NCI-H526 treated with DMSO at 0.1 percent for 48 hours (cell line): Measurements from ENCODE around the gene SBK1.
"Not testable (repeated sequence)": the region's sequence is repeated elsewhere in the genome, so short reads cannot be mapped to it uniquely, and the experiment has no call there.

Experiments used
- DNase-seq: peaks from one replicate; lab custom pipeline; 2025; lab: John Stamatoyannopoulos, UW

SBK1 gene

DNA sequence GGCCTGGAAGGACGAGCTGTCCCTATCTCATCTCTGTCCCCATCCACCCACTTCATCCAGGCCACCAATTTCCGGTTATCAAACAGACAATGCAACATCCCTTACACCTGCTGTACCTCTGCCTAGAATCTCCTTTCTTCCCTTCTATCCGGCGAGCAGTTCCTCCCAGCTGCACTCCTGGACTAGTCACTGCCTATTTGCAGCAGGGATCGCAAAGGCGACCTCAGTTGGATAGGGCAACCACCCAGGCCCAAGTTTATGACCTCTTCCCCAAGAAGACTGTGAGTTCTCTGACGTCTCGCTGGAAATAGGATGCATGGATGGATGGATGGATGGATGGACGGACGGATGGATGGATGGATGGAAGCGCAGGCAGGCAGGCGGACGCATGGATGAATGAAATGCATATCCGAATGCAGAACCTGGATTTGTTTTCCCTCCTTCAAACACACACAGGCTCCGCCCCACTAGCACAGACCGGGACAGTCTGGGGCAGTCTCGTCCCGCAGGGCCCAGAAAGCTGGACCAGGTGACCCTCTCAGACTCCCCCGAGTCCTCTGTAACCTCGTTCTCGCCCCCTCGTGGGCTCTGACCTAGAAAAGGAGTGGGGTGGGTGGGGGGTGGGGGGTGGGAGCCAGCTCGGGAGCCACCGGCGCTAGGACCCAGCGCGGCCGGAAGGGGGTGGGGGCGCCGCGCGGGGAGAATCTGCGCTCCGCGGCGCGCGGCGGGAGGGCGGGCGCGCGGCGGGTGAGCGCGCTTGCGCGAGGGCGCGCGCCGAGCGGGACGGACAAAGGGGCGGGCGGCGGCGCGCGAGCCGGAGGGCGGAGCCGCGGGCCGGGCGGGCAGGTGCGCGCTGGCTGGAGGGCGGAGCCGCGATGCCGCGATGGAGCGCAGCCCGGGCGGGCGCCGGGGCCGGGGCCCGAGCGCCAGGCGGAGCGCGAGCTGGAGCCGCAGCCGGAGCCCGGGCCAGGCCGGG, at the start of gene SBK1:
SBK1 (plus strand) TSS at position 875 of the 976 bp plus-strand sequence. CDS start 24,867 bp downstream, outside the sequence.
- DNase-seq = peak; percentile 66

DNA sequence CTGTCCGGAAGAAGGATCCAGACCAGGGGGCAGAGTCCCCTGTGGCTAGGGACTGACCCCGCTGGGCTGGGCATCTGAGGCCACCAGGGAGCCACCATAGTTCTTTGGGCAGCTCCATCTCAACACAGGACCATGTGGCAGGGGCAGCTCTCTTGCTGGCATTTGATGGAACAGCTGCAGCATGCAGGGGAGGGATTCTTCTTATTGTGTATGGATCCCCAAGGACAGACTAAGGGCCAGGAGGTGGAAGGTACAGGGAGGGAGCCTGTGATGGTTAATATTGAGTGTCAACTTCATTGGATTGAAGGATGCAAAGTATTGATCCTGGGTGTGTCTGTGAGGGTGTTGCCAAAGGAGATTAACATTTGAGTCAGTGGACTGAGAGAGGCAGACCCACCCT, 42.8 kb upstream of the SBK1 start:
- DNase-seq = not testable (repeated sequence)

DNA sequence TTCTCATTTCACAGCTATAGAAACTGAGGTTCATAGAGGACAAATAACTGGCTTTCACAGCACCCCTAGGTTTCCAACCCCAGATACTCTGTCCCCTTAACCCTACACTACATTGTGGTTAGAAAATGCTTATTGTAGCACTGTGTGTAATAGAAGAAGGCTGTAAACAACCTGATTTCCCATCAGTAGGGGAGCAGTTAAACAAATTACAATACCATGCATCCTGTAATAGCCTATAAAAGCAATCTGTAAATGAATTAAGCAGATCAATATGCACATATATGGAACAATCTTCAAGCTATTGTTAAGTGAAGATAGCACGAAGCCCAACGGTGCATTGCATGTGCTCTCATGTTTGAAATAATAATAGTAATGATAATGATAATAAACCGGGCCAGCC, 41.3 kb upstream of the SBK1 start:
- no peak for DNase-seq

DNA sequence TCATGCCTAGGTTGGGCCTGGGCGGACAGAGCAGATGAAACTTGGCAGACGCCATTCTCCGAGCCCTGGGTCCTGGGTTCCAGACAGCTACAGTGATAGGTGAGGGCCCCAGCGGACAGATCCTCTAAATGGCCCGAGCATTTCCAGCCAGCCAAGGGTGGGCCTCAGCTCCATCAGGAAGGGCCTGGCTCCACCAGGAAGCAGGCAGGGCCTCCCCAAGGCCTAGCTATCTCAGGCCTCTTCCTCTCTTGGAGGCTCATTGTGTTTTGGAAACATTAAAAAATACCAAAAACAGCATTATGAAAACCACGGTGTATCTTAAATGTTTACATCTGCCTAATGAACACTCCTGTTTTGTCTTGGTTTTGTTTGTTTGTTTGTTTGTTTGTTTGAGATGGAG, 38.2 kb upstream of the SBK1 start:
- no peak for DNase-seq

DNA sequence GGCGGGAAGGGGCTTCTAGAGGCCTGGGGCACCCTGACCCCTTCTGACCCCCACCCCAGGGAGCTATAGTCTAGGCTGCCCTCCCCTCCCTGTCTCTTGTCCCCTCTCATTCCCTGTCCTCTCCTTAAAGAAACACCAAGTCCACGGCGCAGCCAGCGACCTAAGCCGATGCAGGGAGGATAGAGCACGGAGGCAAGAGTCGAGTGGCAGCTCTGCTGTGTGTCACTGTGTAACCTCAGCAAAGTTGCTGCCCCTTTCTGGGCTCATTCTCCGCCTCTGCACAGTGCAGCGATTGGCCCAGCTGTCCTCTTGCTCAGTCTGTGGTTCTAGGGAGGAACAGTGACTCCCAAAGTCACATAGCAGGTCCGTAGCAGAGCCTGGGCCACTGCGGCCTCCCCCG, 36.5 kb upstream of the SBK1 start:
- DNase-seq = no peak

DNA sequence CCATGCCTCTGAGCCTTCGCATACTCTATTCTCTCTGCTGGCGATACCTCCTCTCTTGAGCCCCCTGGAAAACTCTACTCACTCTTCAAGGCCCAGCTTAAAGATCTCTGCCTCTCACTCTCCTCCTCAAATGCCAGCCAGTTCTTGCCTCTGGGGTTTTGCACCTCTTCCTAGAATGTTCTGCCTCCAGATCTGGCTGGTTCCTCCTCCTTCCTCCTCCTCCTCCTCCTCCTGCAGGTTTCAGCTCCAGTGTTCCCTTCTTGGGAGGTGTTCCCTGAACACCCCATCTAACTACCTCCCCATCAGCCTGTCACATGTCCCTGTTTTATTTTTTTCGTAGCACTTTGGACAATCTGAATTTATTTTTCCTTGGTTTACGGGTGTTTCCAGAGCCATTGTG, 35.1 kb upstream of the SBK1 start:
- DNase-seq = no peak

DNA sequence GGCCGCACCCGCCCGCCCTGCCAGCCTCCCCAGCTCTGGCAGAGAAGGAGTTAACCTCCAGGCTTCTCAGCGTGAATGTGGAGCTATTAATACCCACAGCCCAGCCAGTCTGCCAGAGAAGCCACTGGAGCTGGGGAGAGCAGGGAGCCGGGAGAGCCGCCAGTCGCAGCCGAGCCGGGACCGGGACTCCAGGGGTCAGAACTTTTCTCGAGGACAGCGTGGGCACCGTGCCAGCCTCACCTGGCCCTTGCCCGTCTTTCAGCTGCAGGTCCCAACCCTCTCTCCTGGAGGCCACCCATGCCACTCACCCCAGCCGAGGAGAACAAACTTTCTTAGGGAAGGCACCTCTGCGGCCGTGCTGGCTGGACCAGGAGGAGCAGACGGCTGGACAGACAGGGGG, 33.8 kb upstream of the SBK1 start:
- no peak for DNase-seq

DNA sequence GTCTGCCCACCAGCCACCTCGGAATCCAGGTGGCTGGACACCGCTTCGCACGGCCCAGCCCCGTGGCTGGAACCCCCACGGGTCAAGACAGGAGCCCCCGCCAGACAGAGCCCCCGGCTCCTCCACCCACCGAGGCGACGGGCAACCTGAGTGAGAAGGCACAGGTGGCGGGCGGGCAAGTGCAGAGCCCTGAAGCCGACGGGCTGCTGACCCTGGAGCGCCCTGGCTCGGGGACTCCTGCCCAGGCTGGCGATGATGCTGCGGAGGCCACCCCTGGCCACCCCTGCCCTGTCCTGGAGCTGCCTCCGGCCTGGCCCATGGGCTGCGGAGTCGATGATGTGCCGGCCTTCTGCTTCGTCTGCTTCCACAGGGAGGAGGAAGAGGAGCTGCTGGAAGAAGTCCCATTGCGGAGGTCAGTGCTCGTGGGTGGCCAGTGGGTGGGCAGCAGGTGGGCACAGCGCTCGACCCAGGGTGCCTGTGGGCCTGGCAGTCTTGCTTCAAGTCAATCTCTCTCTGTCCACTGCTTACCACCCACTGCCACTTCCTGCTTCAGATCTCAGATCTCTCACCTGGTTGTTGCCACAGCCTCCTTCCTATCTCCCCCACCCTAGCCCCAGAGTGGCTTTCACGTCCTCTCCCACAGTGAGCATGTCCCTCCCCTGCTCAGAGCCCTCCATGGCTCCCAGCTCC, 33.1 kb upstream of the SBK1 start:
- DNase-seq = no peak

DNA sequence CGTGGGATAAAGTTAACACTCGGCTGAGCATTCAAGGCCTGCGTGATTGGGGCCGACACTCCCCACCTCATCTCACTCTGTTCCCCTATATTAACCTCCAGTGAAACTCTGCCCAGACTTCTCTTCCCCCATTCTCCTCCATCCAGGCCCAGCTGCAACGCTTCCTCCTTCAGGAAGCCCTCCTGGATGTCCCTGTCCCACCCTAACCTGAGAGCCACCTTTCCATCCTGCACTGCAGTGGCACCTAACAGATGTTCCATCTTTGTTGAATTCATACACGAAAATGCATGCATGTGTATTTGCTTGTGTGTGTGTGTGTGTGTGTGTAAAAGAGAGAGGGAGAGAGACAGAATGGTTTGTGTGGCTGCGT, 32.6 kb upstream of the SBK1 start:
- DNase-seq = no peak

DNA sequence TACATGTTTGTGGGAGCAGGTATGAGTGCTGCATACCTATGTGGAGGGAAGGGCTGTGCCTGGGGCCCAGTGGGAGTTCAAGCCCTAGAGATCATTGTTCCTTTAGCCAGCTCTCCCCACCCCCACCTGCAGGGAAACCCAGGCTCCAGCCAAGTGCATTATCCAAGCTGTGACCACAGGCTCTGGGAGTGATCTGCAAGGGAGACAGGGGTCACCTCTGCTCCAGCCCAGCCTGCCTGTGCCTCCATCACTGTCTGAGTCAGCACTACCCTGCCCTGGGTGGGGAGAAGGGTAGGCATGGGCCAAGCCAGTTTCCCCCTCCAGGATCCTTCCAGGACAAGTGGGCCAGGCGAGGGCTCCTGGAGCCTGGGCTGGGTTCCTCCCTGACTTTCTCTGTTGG, 32.1 kb upstream of the SBK1 start:
- no peak for DNase-seq

DNA sequence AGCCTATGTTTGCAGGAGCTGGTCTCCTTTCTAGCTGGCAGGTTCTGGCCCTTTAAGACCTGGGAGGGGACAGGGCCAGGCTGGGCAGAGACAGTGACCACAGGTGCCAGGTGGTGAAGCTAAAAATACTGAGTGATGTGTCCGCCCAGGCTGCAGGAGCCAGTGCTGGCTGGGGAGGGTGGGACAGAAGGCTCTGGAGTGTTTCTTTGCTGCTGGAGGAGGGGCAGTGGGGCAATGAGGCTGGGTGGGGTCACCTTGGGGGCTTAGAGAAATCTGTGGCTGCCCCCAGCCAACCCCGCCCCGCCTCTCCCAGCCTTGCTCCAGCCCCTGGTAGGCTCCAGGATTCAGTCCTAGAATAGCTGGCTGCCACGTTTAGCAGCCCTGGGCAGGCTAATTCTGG, 30.4 kb upstream of the SBK1 start:
- no peak for DNase-seq

DNA sequence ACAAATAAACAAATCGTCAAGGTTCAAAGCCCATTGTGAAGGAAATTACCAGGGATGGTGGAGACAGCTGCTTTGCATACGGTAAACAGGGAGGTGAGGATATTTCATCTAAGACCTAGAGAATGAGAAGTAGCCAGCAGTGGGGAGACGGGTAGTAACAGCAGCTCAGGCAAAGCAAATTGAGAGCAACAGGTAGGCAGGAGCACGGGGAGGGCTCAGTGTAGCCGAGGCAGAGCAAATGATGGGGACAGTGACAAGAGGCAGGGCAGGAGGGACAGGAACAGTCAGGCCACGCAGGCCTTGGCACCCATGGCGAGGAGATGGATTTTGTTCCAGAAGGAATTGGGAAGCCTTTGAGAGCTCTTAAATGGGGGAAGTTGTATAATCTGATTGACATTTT, 29.0 kb upstream of the SBK1 start:
- no peak for DNase-seq

DNA sequence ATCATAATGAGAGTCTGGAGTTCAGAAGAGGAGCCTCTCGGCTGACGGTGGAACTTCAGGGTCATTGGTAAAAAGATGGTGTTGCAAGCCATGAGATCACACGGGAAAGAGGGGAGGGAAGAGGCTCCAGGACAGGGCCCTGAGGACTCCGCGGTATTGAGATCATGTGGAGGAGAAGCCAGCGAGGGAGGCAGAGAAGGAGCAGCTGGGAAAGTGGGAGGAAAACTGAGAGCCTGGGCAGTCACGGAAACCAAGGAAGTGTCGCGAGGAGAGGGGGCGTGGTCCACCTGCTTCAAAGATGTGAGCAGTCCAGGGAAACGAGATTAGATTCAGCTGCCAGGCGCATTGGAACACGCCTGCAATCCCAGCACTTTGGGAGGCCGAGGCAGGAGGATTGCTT, 27.7 kb upstream of the SBK1 start:
- DNase-seq = no peak

DNA sequence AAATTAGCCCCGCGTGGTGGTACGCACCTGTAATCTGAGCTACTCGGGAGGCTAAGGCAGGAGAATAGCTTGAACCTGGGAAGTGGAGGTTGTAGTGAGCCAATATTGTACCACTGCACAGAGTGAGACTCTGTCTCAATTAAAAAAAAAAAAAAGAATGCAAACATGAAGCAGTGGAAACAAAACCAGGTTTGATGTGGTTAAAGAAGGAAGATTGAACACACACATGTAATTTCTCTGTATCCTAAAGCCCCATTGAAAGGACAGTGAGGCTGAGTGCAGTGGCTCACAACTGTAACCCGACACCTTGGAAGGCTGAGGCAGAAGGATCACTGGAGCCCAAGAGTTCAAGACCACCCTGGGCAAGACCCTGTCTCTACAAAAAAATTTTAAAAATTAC, 26.5 kb upstream of the SBK1 start:
- DNase-seq = no peak

DNA sequence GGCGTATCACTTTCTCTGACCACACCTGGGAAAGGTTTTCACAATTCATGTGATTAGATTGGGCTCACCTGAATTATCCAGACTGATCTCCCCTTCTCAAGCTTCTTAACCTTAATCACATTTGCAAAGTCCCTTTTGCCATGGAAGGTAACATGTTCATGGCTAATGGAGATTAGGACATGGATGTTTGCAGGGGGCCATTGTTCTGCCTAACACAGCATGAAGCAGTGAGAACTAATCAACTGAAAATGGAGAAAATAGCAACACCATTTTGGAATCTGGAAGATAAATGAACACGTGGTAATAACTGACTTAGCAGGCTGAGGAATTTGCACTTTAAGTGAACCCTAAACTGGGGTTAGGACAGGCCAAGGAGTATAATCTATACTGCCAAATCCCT, 25.0 kb upstream of the SBK1 start:
- no peak for DNase-seq

DNA sequence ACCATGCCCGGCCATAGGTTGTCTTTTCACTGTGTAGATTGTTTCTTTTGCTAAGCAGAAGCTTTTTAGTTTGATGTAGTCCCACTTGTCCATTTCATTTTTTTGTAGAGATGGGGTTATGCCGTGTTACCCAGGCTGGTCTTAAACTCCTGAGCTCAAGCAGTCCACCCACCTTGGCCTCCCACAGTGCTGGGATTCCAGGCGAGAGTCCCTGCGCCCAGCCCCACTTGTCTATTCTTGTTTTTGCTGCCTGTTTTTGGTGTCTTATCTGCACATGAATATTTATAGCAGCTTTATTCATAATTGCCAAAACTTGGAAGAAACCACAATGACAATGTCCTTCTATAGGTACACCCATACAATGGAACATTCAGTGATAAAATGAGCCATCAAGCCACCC, 18.8 kb upstream of the SBK1 start:
- DNase-seq = no peak

DNA sequence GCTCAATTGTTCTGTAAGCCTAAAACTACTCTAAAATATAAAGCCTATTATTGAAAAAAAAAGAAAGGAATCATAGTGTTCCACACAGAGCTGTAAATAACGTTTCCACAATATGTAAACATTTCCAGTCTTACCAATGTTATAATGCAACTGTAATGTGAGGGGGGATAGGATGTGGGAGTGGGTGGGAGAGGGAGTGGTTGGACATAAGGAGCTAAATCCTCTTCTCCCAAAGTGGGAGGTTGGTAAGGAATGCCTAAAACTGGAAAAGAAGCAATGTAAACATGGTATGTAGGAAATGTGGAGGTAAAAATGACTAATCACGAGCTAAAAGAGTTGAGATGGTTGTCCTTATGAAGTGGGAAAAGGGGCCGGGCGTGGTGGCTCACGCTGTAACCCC, 17.6 kb upstream of the SBK1 start:
- DNase-seq = no peak

DNA sequence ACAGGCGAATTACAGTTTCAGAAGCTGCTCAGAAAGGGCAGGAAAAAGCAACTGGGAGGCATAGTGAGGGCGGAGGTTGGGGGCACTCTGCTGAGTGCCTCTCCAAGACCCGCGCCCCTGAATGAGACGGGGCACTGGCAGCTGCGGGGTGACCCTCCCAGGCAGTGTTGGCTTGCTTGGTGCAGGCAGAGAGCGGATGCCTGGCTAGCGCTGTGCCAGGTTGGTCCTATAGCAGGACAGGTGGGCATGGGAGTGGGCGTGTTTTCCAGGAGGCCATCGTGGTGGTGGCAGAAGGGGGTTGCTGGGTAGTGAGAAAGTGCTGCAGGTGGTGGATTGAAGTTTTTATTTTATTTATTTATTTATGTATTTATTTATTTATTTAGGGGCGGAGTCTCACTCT, 16.0 kb upstream of the SBK1 start:
- DNase-seq = no peak

DNA sequence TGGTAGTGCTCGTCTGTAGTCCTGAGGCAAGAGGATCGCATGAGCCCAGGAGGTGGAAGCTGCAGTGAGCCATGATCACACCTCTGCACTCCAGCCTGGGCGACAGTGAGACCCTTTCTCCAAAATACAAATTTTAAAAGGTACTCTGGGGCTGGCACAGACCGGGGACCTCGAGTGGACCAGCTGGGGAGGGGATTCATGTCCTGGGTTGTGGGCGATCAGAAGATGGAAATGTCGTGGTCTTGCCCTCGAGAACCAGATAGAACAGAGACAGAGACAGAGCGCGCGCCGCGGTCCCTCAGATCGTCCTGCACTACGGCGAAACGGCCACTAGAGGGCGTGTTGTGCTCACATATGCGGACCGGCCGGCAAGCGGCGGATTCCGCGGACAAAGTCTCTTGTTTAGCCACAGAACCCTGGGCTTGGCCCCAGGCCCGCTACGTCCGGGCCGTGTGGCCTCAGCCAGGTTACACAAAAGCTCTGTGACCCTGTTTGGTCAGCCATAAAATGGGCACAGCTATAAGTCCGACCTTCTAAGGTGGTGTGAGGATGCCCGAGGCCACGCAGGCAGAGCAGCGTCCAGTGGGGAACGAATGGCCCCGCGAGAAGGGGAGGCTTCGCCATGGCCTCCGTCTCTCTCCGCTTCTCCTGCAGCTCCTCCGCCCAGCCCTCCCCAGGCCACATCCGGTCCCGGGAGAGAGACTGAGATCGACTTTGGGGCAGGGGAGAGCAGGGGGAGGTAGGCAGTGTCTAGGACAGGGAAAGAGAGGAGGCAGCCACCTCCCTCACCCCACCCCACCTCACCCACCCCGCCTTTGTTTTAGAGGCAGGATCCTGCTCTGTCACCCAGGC, 14.6 kb upstream of the SBK1 start:
- peak; percentile 74 for DNase-seq

DNA sequence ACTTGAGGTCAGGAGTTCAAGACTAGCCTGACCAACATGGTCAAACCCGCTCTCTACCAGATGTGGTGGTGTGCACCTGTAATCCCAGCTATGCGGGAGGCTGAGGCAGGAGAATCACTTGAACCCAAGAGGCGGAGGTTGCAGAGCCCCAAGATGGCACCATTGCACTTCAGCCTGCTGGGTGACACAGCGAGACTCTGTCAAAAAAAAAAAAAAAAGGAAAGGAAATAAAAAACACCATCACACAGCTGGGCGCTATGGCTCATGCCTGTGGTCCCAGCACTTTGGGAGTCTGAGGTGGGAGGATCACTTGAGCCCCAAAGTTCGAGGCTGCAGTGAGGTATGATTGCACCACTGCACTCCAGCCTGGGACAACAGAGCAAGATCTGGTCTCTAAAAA, 13.3 kb upstream of the SBK1 start:
- DNase-seq = no peak

DNA sequence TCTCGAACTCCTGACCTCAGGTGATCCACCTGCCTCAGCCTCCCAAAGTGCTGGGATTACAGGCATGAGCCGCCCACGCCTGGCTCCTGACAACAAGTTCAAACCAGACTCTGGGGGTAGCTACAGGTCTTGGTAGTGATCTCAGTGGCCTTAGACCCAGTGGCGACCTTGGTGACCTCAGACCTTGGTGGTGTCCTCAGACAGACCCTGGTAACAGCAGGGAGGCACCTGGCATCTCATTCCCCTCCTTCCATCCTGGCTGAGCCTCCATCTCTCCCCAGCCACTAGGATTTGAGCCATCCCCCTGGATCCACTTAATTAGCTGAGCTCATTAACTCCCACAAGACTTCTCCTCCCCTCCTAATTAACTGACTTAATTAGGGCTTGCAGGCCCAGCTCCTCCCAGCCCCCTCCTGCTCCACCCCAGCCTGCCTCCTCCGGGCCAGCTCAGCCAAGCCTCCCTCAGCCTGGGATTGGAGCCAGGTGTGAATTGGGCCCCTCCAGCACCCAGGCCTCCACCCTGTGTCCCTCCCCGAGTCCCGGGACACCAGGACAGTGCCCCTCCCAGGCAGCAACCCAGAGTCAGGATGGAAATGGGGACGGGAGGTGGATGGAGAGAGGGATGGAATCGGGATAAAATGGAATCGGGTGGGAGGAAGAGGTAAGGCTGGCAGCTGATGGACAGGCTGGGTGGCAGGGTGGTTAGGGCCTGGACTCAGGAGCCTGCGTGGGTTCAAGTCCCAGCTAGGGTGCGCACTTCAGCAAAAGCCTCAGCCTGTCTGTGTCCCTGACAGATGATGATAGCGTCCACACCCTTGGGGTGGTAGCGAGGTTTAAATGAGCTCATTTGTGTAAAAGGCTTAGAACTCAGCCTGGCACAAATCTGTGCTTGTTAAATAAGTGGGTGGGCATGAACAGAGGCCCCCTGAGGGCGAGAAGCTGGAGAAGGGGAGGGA, 11.2 kb upstream of the SBK1 start:
- DNase-seq = no peak
